Neural progenitor cell (in vitro differentiated cells): ENCODE results near the gene ARHGAP31.

Source experiments
- CTCF ChIP-seq: fragments of 200-600 bp; sonication (generic); IDR thresholded peaks from 2 replicates; pipeline ENCODE4 v1.5.1; 2017; ENCODE audit warnings: antibody characterized with exemption, mild to moderate bottlenecking
- EZH2 ChIP-seq: fragments of 200-600 bp; sonication (generic); IDR thresholded peaks from 2 replicates; pipeline ENCODE4 v1.6.1; 2017; ENCODE audit warnings: antibody characterized with exemption, mild to moderate bottlenecking, moderate library complexity
- EZH2phosphoT487 ChIP-seq: fragments of 200-600 bp; sonication (generic); IDR thresholded peaks from 2 replicates; pipeline ENCODE4 v1.6.1; 2017; ENCODE audit warnings: antibody characterized with exemption

GRCh38 chr3:119257654-119258410 lies 36.4 kb upstream of the ARHGAP31 start:
- TF ChIP-seq CTCF (no peak), EZH2 (no peak), EZH2phosphoT487 (no peak)
